ENCODE measurements around the gene TXK.

- TF ChIP-seq CTCF (conservative IDR thresholded peaks at IDR 0.05; ENCODE audit: low read length) (no peak), EZH2phosphoT487 (IDR thresholded peaks at IDR 0.05; ENCODE audit: borderline replicate concordance) (no peak)
These were observed 46.2 kb upstream of the TXK start for GRCh38 chr4:48180234-48180633.
